Suprapubic skin (tissue), 3 donors: ENCODE results near the gene DNAH3.

Experiments used
- POLR2A ChIP-seq, 2 donors: fragments of 450-650 bp; IDR thresholded peaks; one replicate each; pipeline ENCODE4 v1.6.1; 2017; ENCODE audit warnings: antibody characterized with exemption in 2 of 2, mild to moderate bottlenecking in 2 of 2, moderate library complexity in 2 of 2
- TF ChIP-seq, protein P1 (sequence below), 2 donors: fragments of 200-600 bp in 1 of 2; fragments of 450-650 bp in 1 of 2; sonication (generic) in 1 of 2; IDR thresholded peaks; one replicate each; pipeline ENCODE4 v1.5.1; 2016 to 2019; ENCODE audit warnings: antibody characterized with exemption in 2 of 2, mild to moderate bottlenecking in 1 of 2, moderate library complexity in 1 of 2

DNA sequence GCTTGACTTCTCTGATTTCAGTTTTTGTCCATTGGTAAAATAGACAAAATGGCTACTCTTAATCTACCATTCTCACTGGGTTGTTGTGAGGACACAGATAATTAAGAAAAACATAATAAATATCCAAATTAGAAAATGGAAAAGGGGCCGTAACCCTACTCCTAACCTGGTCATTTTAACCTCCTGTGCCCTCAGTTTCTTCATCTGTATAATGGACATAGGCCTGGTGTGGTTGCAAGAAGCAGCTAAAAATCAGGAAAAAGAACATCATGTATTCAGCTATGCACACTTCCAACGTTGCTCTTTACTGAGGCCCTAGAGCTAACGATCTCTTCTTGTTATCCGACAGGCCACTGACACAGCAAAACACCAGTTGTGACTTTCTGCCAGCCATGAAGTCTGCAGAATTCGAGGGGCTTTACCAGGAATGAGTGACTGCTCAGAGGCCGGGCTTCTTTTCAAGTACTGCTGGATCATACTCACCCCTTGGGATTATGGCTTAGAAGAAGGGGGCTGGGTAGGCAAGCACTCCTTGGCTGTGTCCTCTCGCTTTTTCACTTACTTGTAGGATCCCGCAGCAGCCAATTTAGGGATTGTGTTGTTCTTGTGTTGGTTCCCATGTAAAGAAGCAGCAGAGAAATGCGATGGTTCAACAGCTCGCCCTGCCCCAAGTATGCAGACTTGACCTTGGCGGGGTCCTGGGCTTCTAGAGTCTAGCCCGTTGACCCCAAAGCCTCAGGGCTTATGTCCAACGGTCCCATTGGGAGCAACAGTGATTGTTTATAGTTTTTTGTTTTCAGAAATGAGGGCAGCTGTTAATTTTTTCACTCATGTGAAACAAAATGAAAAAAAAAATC, 28.7 kb upstream of the DNAH3 start:
- TF ChIP-seq, protein P1, sequence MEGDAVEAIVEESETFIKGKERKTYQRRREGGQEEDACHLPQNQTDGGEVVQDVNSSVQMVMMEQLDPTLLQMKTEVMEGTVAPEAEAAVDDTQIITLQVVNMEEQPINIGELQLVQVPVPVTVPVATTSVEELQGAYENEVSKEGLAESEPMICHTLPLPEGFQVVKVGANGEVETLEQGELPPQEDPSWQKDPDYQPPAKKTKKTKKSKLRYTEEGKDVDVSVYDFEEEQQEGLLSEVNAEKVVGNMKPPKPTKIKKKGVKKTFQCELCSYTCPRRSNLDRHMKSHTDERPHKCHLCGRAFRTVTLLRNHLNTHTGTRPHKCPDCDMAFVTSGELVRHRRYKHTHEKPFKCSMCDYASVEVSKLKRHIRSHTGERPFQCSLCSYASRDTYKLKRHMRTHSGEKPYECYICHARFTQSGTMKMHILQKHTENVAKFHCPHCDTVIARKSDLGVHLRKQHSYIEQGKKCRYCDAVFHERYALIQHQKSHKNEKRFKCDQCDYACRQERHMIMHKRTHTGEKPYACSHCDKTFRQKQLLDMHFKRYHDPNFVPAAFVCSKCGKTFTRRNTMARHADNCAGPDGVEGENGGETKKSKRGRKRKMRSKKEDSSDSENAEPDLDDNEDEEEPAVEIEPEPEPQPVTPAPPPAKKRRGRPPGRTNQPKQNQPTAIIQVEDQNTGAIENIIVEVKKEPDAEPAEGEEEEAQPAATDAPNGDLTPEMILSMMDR (IDR thresholded peaks at IDR 0.05), result no peak
- no peak for TF ChIP-seq POLR2A (IDR thresholded peaks at IDR 0.05)
